ENCODE measurements around the gene KLF9. TPM values are rescaled to one million over a fixed set of nuclear protein-coding genes. Genes with fewer than 3 reads are reported as not detected.

The KLF9 gene
- total and polyA plus RNA-seq, 4 donors = 16.0 to 61.5 (median 42.3) TPM

GRCh38 chr9:70427161-70427945 is 12.9 kb upstream of the KLF9 start:
- H3K4me1 ChIP-seq (ENCODE audit: control insufficient read depth in 5 of 5, insufficient read depth in 5 of 5, low read length in 5 of 5) = peaks cover 0 to 6% (median 0%) of the 10 kb centered on the region in 5 donors
- TF ChIP-seq CTCF (IDR thresholded peaks at IDR 0.05; ENCODE audit: control extremely low read depth, extremely low read depth) = no peak
- H3K36me3 ChIP-seq (ENCODE audit: control insufficient read depth in 4 of 4, insufficient read depth in 4 of 4, low read length in 4 of 4) = no peaks in the 10 kb centered on the region
- no peak overlapping the region for H3K4me3 ChIP-seq
- ATAC-seq (ENCODE audit: insufficient read depth, low FRiP score) (no peak), DNase-seq (peak; percentile 27 to 68 (median 63))
- 75 to 86% methylated on average over 11 of the region's 11 CpGs for WGBS, 2 donors
- no peak overlapping the region for H3K9ac ChIP-seq (ENCODE audit: insufficient read depth in 1 of 2, low read length in 2 of 2)
- H3K27ac ChIP-seq (ENCODE audit: low read depth in 1 of 2, low read length in 1 of 2) = no peak overlapping the region
- H3K27me3 ChIP-seq (ENCODE audit: control insufficient read depth in 3 of 3, insufficient read depth in 3 of 3, low read length in 2 of 3) = no peaks in the 10 kb centered on the region
- H3K9me3 ChIP-seq (ENCODE audit: control insufficient read depth in 4 of 4, insufficient read depth in 3 of 4, low read length in 3 of 4) = no peaks in the 10 kb centered on the region

GRCh38 chr9:70425192-70425591 is 10.7 kb upstream of the KLF9 start:
- H3K9ac ChIP-seq (ENCODE audit: insufficient read depth in 1 of 2, low read length in 2 of 2) = no peak overlapping the region
- no peak for TF ChIP-seq CTCF (IDR thresholded peaks at IDR 0.05; ENCODE audit: control extremely low read depth, extremely low read depth)
- peaks cover 0 to 3% (median 0%) of the 10 kb centered on the region in 3 donors for H3K27me3 ChIP-seq (ENCODE audit: control insufficient read depth in 3 of 3, insufficient read depth in 3 of 3, low read length in 2 of 3)
- WGBS, 2 donors = 83 to 94% methylated on average over 8 of the region's 8 CpGs
- no peak overlapping the region for H3K4me3 ChIP-seq
- H3K27ac ChIP-seq (ENCODE audit: low read depth in 1 of 2, low read length in 1 of 2) = no peak overlapping the region
- H3K9me3 ChIP-seq (ENCODE audit: control insufficient read depth in 4 of 4, insufficient read depth in 3 of 4, low read length in 3 of 4) = no peaks in the 10 kb centered on the region
- ATAC-seq (ENCODE audit: insufficient read depth, low FRiP score) (no peak), DNase-seq (no peak)
- H3K4me1 ChIP-seq (ENCODE audit: control insufficient read depth in 5 of 5, insufficient read depth in 5 of 5, low read length in 5 of 5) = peaks cover 7 to 18% (median 8%) of the 10 kb centered on the region in 5 donors
- H3K36me3 ChIP-seq (ENCODE audit: control insufficient read depth in 4 of 4, insufficient read depth in 4 of 4, low read length in 4 of 4) = no peaks in the 10 kb centered on the region

GRCh38 chr9:70422371-70423043 is 8.1 kb upstream of the KLF9 start:
- no peak overlapping the region for H3K4me3 ChIP-seq
- peak overlapping the region in 1 of 2 donors; percentile 96 for H3K27ac ChIP-seq (ENCODE audit: low read depth in 1 of 2, low read length in 1 of 2)
- no peak for ATAC-seq (ENCODE audit: insufficient read depth, low FRiP score)
- WGBS, 2 donors = 80 to 87% methylated on average over 6 of the region's 6 CpGs
- no peak for DNase-seq
- peaks cover 0 to 3% (median 0%) of the 10 kb centered on the region in 3 donors for H3K27me3 ChIP-seq (ENCODE audit: control insufficient read depth in 3 of 3, insufficient read depth in 3 of 3, low read length in 2 of 3)
- TF ChIP-seq CTCF (IDR thresholded peaks at IDR 0.05; ENCODE audit: control extremely low read depth, extremely low read depth) = no peak
- no peaks in the 10 kb centered on the region for H3K36me3 ChIP-seq (ENCODE audit: control insufficient read depth in 4 of 4, insufficient read depth in 4 of 4, low read length in 4 of 4)
- peaks cover 7 to 25% (median 11%) of the 10 kb centered on the region in 5 donors for H3K4me1 ChIP-seq (ENCODE audit: control insufficient read depth in 5 of 5, insufficient read depth in 5 of 5, low read length in 5 of 5)
- H3K9ac ChIP-seq (ENCODE audit: insufficient read depth in 1 of 2, low read length in 2 of 2) = no peak overlapping the region
- no peaks in the 10 kb centered on the region for H3K9me3 ChIP-seq (ENCODE audit: control insufficient read depth in 4 of 4, insufficient read depth in 3 of 4, low read length in 3 of 4)
